Measurements from ENCODE around the gene RNF43. TPM values are rescaled to one million over a fixed set of nuclear protein-coding genes. Genes with fewer than 3 reads are reported as not detected.

The RNF43 gene
- total and polyA plus RNA-seq, 2 of the 13 experiments (the other 11 are each of a cell fraction or from before 2014, with no cell fraction given): 31.0 to 53.4 TPM

- TF ChIP-seq ZNF770 (CRISPR knock-in tag; IDR thresholded peaks at IDR 0.05) (no peak), ZNF772 (CRISPR knock-in tag; IDR thresholded peaks at IDR 0.05) (peak; percentile 36; the same call in 1 of the 2 replicates), SMAD1 (CRISPR knock-in tag; IDR thresholded peaks at IDR 0.05; ENCODE audit: borderline replicate concordance, low read depth) (no peak), NAIF1 (CRISPR knock-in tag; IDR thresholded peaks at IDR 0.05; ENCODE audit: borderline replicate concordance) (no peak), ZNF34 (CRISPR knock-in tag; IDR thresholded peaks at IDR 0.05; ENCODE audit: borderline replicate concordance) (no peak), ZNF143 (CRISPR knock-in tag; IDR thresholded peaks at IDR 0.05) (no peak), ZNF563 (CRISPR knock-in tag; IDR thresholded peaks at IDR 0.05) (no peak), FOXM1 (CRISPR knock-in tag; IDR thresholded peaks at IDR 0.05) (no peak), MAX (IDR thresholded peaks at IDR 0.05) (peak; percentile 62), HNRNPLL (IDR thresholded peaks at IDR 0.05; ENCODE audit: low read depth, low read length, poor library complexity, severe bottlenecking) (no peak), U2AF2 (IDR thresholded peaks at IDR 0.05; ENCODE audit: low read depth, low read length) (no peak), ZBTB4 (CRISPR knock-in tag; IDR thresholded peaks at IDR 0.05; ENCODE audit: borderline replicate concordance) (no peak), ZNF362 (CRISPR knock-in tag; IDR thresholded peaks at IDR 0.05; ENCODE audit: borderline replicate concordance) (peak; percentile 87), JUND (CRISPR knock-in tag; IDR thresholded peaks at IDR 0.05) (peak; percentile 63; the same call in 1 of the 2 replicates), CHCHD3 (CRISPR knock-in tag; IDR thresholded peaks at IDR 0.05) (no peak), ZNF251 (CRISPR knock-in tag; IDR thresholded peaks at IDR 0.05) (no peak), ZBTB21 (CRISPR knock-in tag; IDR thresholded peaks at IDR 0.05) (peak; percentile 78; the same call in 1 of the 2 replicates), ZNF839 (CRISPR knock-in tag; IDR thresholded peaks at IDR 0.05; ENCODE audit: borderline replicate concordance) (0 out of 2 replicates have a peak, but pooled peaks have one; percentile 47), NCOR1 (IDR thresholded peaks at IDR 0.05; ENCODE audit: borderline replicate concordance, low read length) (peak; percentile 95)
Measured at GRCh38 chr17:58369214-58370031, 47.9 kb downstream of the RNF43 start (continued).
